Stimulated activated naive CD4-positive, alpha-beta T cell treated with Interleukin-2 at 50 U/mL for 16 hours (primary cell): ENCODE results near the gene ZFP1.

ENCODE experiments used
- DNase-seq: peaks from one replicate; lab custom pipeline; 2025; lab: John Stamatoyannopoulos, UW

Gene ZFP1

DNA sequence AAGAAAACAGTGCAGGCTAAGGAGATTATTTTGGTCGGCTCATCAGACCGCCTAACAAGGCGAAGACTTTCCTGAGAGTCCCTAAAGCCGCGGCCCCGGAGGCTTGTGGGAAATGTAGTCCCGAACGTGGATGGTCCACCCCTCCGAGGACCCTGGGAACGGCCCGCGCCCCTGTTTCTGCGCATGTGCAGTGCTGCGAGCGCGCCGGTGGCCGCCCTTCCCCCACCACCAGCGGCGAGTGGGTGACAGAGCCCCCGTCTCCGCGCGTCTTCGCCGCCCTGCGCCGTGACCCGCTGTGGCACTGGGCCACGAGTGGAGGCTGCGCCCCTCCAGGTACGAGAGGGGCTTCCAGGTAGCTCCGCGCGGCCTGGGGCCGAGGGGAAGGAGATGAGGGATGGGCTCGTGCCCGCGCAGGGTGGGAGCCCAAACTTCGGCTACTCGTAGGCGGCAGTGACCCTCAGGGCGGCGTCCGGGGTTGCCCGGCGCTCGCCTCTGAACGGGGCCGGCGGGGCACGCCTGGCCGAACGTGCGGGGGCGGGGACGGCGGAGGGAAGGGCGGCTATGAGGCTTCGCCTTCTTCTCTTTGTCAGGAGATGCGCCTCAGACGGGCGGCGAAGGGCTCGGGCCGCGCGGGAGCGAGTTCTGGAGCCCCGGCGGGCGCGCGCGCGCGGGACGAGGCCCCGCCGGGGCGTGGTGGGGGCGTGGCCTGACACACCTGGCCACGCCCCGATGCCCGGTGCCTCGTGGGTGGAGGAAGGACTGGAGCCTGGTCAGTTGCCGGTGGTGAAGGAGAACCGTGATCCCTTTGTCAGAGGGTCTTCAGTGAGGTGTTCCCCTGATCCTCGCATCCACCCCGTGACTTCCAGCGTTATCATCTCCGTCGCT, at the start of gene ZFP1:
TSS of gene ZFP1 (plus strand) at position 214 of the 885 bp plus-strand sequence. CDS start 4,428 bp downstream, outside the sequence.
- DNase-seq, result peak; percentile 91

DNA sequence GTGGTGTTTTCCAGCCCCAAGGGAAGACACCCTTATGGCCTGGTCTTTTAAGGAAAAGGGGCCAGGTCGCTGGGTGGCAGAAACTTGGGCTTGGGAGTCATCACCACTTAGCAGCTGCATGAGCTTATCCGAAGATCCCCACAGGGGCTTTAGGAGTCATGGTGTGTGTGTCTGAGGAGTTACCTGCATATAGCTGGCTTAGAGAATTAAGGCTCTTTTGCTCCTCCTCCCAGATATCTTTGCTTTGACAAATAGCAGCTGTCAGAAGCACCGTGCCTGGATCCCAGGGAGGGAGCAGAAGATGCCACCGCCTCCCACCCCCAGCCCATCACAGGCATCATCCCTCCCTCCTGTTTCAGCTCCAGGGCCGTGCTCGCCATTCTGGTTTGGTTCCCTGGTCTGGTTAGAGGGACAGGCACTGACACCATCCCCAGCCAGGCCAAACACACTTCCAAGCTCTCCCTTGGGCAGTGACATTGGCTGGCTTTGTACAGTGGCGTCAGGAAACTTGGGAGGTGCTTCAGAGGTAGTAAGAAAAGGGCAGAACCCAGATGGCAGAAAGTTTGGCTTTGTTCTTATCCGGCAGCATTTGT, 49.2 kb upstream of the ZFP1 start:
- no peak for DNase-seq

DNA sequence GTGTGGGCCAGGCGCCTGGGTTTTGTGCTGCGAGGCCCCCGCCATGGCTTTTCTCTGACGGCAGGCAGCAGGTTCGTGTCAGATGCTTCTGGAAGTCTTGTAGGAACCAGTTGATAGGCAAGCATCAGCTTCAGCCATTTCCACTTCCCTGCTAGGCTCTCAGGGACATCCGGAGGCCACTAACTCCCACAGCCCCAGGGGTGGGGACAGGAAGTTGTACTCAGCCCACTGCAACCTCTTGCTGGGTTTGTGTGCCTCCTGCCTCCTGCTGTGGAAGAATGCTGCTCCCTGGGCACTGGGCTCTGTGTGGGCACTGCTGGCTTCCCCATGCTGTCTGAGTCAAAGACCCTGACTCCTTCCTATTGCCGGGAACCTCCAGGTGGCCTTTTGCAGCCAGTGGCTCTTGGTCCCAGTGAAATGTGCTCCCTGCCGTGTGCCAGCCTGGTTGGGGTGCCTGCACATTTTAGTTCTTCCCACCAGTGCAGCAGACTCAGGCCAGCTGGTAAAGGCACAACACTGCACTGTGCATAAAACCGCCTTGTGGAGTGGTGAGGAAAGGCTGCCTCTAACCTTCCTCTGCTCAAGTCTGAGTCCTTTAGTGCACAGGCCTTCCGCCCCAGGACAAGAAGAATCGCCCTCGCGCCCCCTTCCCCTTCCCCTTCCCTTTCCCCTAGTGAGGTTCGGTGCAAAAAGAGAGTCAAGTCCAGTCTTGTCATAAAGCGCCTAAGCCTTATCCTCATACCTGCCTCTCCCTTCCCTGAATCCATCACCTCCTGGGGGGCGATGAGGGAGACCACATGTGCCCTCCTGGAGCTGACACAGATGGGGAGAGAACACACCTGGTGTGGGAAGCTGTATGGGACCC, 48.4 kb upstream of the ZFP1 start:
- no peak for DNase-seq

DNA sequence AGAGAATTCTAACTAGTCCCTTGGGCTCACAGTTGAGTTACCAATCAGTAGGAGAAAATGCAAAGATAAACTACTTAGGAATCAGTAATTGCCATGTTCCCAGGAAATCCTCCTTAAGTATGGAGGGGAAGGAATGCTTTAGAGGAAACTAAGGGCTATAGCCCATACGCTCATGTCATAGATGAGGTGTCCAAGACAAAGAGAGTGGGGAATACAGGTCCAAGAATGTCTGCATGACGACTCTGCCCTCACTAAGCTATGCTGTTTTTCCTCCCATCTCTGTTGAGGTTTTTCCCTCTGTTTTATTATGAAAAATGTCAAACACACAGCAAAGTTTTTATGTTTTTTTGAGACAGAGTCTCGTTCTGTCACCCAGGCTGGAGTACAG, 47.7 kb upstream of the ZFP1 start:
- no peak for DNase-seq

- DNase-seq, result no peak
Observed at GRCh38 chr16:75101635-75102034, 46.7 kb upstream of the ZFP1 start.

- DNase-seq, result no peak
Observed at GRCh38 chr16:75102595-75102994, 45.7 kb upstream of the ZFP1 start.

- no peak for DNase-seq
Observed at GRCh38 chr16:75103994-75104393, 44.3 kb upstream of the ZFP1 start.

DNA sequence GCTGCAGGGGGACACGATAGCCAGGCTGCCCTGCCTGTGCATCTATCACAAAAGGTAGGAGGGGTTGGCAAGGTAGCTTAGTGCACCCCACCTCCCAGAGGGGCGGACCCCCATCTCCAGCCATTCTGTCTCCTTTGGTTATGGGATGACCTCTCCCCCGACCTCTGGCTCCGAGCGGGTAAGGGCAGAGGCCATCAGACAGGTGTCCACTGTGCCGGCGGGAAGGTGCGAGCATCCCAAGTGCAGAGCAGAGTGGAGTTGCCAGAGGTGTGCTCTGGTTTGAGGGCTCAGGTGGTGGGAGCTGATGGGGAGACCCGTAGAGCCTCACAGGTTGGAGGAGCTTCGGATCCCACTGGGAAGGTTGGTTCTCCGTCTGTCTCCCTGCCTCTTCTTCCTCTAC, 43.5 kb upstream of the ZFP1 start:
- no peak for DNase-seq

DNA sequence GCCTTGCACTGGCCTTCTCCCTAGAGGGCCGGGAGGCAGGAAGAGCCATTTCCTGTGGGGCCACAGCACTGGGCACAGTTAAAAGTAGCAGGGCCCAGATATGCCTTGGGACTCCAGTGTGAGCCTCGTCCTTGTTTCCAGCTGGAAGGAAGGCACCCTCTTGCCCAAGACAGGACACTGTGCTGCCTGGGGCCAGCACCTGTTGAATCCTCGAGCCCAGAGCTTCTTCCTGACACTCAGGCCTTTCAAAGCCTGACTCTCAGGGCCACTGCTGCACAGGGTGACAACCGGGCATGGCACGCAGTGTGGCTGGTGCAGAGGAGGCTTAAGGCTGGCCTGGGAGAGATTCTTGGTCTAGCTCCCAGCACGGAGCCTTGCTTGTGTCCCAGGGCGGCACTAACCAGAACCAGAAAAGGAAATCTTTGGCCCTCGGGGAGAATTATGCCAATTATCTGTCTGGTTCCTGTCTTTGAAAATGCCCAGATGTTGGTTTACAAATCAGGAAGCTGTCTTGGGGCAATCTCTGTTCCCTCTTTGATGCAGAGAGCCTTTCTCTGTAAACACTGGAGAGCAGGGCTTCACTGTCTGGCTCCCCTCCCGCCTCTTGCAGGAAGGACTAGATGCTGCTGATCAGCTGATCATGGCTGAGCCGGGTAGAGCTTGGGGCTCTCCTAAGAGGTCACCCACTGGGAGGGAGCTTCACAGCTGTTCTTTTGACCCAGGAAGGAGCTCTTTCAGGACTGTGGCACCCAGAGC, 42.8 kb upstream of the ZFP1 start:
- DNase-seq, result no peak

- DNase-seq, result no peak
Observed at GRCh38 chr16:75106351-75107274, 41.7 kb upstream of the ZFP1 start.

GRCh38 chr16:75107505-75107904, 40.8 kb upstream of the ZFP1 start:
- no peak for DNase-seq

GRCh38 chr16:75108792-75109731, 39.3 kb upstream of the ZFP1 start:
- peak; percentile 82 for DNase-seq

- DNase-seq, result no peak
Observed at GRCh38 chr16:75109732-75110243, 38.5 kb upstream of the ZFP1 start.

DNA sequence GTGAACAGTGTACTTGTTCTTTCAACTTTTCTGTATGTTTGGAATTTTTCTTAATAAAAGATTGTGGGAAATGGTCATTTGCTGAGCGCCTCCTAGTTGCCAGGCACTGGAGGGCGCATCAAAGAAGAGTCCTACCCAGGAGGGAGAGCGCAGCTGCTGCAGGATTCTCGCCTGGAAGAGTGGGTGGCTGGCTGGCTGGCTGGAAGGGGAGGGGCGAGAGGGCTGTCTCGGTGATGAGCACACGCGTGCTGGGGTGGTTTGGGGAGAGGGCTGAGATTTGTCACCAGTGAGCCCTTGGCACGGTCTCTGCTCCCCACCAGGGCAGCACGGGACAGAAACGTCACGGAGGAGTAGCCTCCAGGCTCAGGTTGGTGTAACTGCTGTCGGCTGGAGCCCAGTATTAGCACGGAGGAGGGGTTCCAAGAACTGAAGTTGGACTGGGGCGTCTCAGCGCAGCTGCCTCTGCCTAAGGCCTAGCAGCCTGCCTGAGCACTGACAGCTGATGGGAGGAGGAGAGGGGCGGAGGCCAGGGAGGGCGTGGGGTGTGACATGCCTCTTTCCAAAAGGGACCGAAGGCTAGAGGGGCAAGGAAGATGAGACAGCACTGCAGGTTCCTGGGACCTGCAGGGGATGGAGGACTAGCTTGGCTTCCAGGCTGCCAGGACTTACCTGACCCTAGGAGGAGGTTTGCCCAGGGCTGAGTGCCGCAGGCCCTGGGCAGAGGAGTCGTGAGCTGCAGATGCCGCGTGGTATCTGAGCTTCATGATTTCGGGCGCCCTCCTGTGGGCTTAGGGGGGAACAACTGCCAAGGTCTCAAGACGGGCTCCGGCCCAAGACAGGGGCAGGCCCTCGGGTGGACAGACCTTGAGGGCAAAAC, 37.4 kb upstream of the ZFP1 start:
- DNase-seq, result peak; percentile 78

DNA sequence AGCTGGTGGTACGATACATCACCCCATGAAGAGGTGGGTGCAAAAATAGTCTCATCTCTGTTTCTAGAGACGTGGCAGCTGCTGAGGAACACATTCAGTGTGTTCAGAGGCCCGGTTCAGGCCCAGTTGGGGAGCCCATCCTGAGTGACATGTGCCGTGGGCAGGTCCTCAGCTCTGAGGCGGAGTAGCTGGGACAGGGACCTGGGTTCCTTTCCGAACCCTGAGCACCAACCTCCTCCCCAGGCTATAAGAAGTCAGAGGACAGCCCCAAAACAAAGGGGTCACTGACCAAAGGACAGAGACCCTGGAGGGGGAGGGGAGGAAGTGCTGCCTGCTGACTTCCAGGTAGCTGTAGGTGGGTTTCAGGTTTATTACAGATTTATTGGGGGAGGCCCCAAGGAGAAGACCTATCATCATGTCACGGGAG, 36.8 kb upstream of the ZFP1 start:
- no peak for DNase-seq

- DNase-seq, result no peak
Observed at GRCh38 chr16:75111961-75112733, 36.2 kb upstream of the ZFP1 start.

DNA sequence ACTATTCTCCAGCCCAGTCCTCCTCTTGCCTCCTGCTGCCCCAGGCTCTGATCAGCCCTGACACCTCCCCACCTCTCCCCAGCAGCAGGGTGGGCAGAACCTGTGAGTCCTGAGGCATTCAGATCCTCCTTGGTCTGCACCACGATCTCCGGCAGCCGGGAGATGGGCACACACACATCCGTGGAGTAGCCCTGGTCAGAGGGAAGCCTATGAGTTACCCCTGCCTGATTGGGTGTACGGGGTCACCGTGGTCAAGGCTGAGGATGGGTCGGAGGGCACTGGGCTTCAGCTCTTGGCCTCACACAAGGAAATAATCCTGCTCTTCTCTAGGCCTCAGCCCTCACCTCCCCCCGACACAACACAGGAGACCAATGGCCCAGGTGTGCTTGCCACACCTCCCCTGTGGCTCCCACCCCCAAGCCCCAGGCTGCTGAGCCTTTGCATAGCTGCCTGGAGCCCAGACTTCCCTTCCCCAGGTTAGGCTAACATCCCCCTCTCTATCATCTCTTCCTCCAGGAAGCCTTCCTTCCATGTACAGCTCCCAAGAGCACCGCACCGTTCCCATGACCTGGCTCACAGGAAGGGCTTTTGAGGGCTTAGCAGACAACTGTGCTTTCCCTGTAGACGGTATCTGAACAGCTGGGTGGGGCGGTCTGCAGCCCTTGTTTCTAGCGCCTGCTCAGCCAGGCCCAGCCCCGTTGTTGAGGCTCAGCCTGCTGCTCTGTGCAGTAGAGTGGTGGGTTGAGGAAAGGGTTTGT, 35.4 kb upstream of the ZFP1 start:
- no peak for DNase-seq
